Gastrocnemius medialis (tissue), 4 donors: ENCODE data around the gene MPDU1.

Source experiments
- CTCF ChIP-seq, 5 experiments: fragments of 450-650 bp in 3 of 5; fragments of 200-600 bp in 2 of 5; sonication (generic) in 2 of 5; IDR thresholded peaks in 4 of 5; conservative IDR thresholded peaks in 1 of 5; 1 replicate in 4 of 5; 2 replicates in 1 of 5; pipeline ENCODE4 v1.5.1; 2016 to 2019; ENCODE audit warnings: antibody characterized with exemption in 5 of 5, mild to moderate bottlenecking in 3 of 5, moderate library complexity in 3 of 5
- POLR2A ChIP-seq, 2 donors: fragments of 450-650 bp; IDR thresholded peaks; one replicate each; pipeline ENCODE4 v1.6.1; 2017; ENCODE audit warnings: antibody characterized with exemption in 2 of 2, mild to moderate bottlenecking in 2 of 2, moderate library complexity in 2 of 2

- TF ChIP-seq CTCF (IDR thresholded peaks at IDR 0.05 in 4 of 5, conservative IDR thresholded peaks at IDR 0.05 in 1 of 5) = no peak
- no peak for TF ChIP-seq POLR2A (IDR thresholded peaks at IDR 0.05)
Observed at GRCh38 chr17:7589891-7590691, 6.4 kb downstream of the MPDU1 start, which contains the start of gene SOX15.
